HEK293 (cell line): ENCODE data around the gene DIP2C.

Experiments used
- CTCF ChIA-PET: fragments of 350-600 bp; formaldehyde crosslinking; extraction: SDS; loops from one replicate; lab custom pipeline; 2021; ENCODE audit warnings: antibody characterized with exemption; lab: Yijun Ruan, JAX
- POLR2A ChIA-PET: fragments of 300-600 bp; formaldehyde crosslinking; extraction: SDS; loops from one replicate; lab custom pipeline; 2020; ENCODE audit warnings: antibody characterized with exemption, inconsistent platforms; lab: Yijun Ruan, JAX
- H3K27ac ChIP-seq: fragments of 200-500 bp; sonication (Bioruptor generic); 2 replicates; pipeline ENCODE4 v1.5.1; 2014; ENCODE audit warnings: low read depth, low read length, control low read depth, inconsistent platforms; ENCODE audit errors: extremely low read depth
- H3K36me3 ChIP-seq, 2 experiments: fragments of 200-500 bp in 1 of 2; sonication (Bioruptor generic) in 1 of 2; 1 replicate in 1 of 2; 2 replicates in 1 of 2; pipeline ENCODE4 v1.5.1; 2014 to 2017; ENCODE audit warnings: inconsistent platforms in 2 of 2, low read length in 2 of 2; ENCODE audit not compliant: control insufficient read depth in 2 of 2, insufficient read depth in 1 of 2
- H3K4me1 ChIP-seq: fragments of 200-500 bp; sonication (Bioruptor generic); 2 replicates; pipeline ENCODE4 v1.5.1; 2014; ENCODE audit warnings: mild to moderate bottlenecking, low read length, inconsistent platforms; ENCODE audit not compliant: control insufficient read depth, insufficient read depth
- H3K4me3 ChIP-seq: 2 replicates; pipeline ENCODE4 v1.5.1; 2011; ENCODE audit warnings: low read depth, mild to moderate bottlenecking, control low read depth, low read length, moderate library complexity
- H3K9me3 ChIP-seq: fragments of 200-500 bp; sonication (Bioruptor generic); 2 replicates; pipeline ENCODE4 v1.5.1; 2014; ENCODE audit warnings: low read depth, low read length, inconsistent platforms; ENCODE audit not compliant: control insufficient read depth, insufficient read depth
- BCL6B ChIP-seq: fragments of 450-650 bp; formaldehyde crosslinking; IDR thresholded peaks from 2 replicates; pipeline ENCODE4 v1.5.1; 2017; ENCODE audit warnings: missing biosample characterization, missing genetic modification characterization
- ELK4 ChIP-seq: IDR thresholded peaks from 2 replicates; pipeline ENCODE4 v1.6.1; 2011; ENCODE audit warnings: mild to moderate bottlenecking, low read depth, low read length, borderline replicate concordance
- GLI2 ChIP-seq: fragments of 450-650 bp; formaldehyde crosslinking; IDR thresholded peaks from 2 replicates; pipeline ENCODE4; 2017; ENCODE audit warnings: missing biosample characterization, missing genetic modification characterization, low read depth, borderline replicate concordance
- HOXC10 ChIP-seq: sonication (generic); formaldehyde crosslinking; IDR thresholded peaks from 2 replicates; pipeline ENCODE4 v1.8.1; 2023; ENCODE audit warnings: mild to moderate bottlenecking, missing genetic modification reagents
- SP2 ChIP-seq: fragments of 450-650 bp; formaldehyde crosslinking; IDR thresholded peaks from 2 replicates; pipeline ENCODE4 v1.5.1; 2016; ENCODE audit warnings: missing biosample characterization, missing genetic modification characterization
- ZBTB49 ChIP-seq: fragments of 450-650 bp; formaldehyde crosslinking; IDR thresholded peaks from 2 replicates; pipeline ENCODE4 v1.5.1; 2016; ENCODE audit warnings: missing biosample characterization, missing genetic modification characterization, low read depth
- ZNF2 ChIP-seq: fragments of 450-650 bp; formaldehyde crosslinking; IDR thresholded peaks from 2 replicates; pipeline ENCODE4 v1.5.1; 2016; ENCODE audit warnings: missing biosample characterization, missing genetic modification characterization
- ZNF274 ChIP-seq, 2 experiments: fragments of 200-500 bp in 1 of 2; fragments of 450-650 bp in 1 of 2; sonication (Bioruptor generic) in 1 of 2; formaldehyde crosslinking in 1 of 2; IDR thresholded peaks; 2 replicates each; pipeline versions ENCODE4 v1.5.1 to v1.6.1; 2014 to 2016; ENCODE audit warnings: borderline replicate concordance in 1 of 2, inconsistent platforms in 1 of 2, low read length in 1 of 2, missing biosample characterization in 1 of 2, missing genetic modification characterization in 1 of 2
- ZNF302 ChIP-seq: fragments of 450-650 bp; formaldehyde crosslinking; IDR thresholded peaks from 2 replicates; pipeline ENCODE4 v1.5.1; 2016; ENCODE audit warnings: missing biosample characterization, missing genetic modification characterization, low read depth
- ZNF311 ChIP-seq: fragments of 450-650 bp; formaldehyde crosslinking; IDR thresholded peaks from 2 replicates; pipeline ENCODE4 v1.5.1; 2017; ENCODE audit warnings: missing biosample characterization, missing genetic modification characterization, borderline replicate concordance
- ZNF354C ChIP-seq: fragments of 450-650 bp; formaldehyde crosslinking; IDR thresholded peaks from 2 replicates; pipeline ENCODE4 v1.5.1; 2016; ENCODE audit warnings: missing biosample characterization, missing genetic modification characterization, low read depth, borderline replicate concordance
- ZNF37A ChIP-seq: fragments of 450-650 bp; IDR thresholded peaks from 2 replicates; pipeline ENCODE4 v1.5.1; 2018; ENCODE audit warnings: missing biosample characterization, missing genetic modification characterization
- ZNF514 ChIP-seq: fragments of 450-650 bp; formaldehyde crosslinking; IDR thresholded peaks from 2 replicates; pipeline ENCODE4 v1.5.1; 2016; ENCODE audit warnings: missing biosample characterization, missing genetic modification characterization
- ZNF555 ChIP-seq: fragments of 450-650 bp; formaldehyde crosslinking; conservative IDR thresholded peaks from 2 replicates; pipeline ENCODE4 v1.5.1; 2017; ENCODE audit warnings: missing biosample characterization, mild to moderate bottlenecking, missing genetic modification characterization, inconsistent platforms
- ZNF561 ChIP-seq: fragments of 450-650 bp; IDR thresholded peaks from 2 replicates; pipeline ENCODE4 v1.5.1; 2018; ENCODE audit warnings: missing biosample characterization, missing genetic modification characterization, borderline replicate concordance
- ZNF629 ChIP-seq: fragments of 450-650 bp; formaldehyde crosslinking; IDR thresholded peaks from 2 replicates; pipeline ENCODE4 v1.5.1; 2017; ENCODE audit warnings: missing biosample characterization, missing genetic modification characterization
- ZNF664 ChIP-seq: fragments of 450-650 bp; formaldehyde crosslinking; IDR thresholded peaks from 2 replicates; pipeline ENCODE4 v1.5.1; 2016; ENCODE audit warnings: missing biosample characterization, missing genetic modification characterization
- ZNF670 ChIP-seq: fragments of 450-650 bp; formaldehyde crosslinking; IDR thresholded peaks from 2 replicates; pipeline ENCODE4 v1.5.1; 2016; ENCODE audit warnings: missing biosample characterization, missing genetic modification characterization, low read depth
- ZNF785 ChIP-seq: fragments of 450-650 bp; formaldehyde crosslinking; IDR thresholded peaks from 2 replicates; pipeline ENCODE4 v1.5.1; 2016; ENCODE audit warnings: missing biosample characterization, missing genetic modification characterization
- ZSCAN30 ChIP-seq: fragments of 450-650 bp; IDR thresholded peaks from 2 replicates; pipeline ENCODE4 v1.5.1; 2018; ENCODE audit warnings: missing biosample characterization, mild to moderate bottlenecking, missing genetic modification characterization, moderate library complexity
- ZSCAN4 ChIP-seq: fragments of 450-650 bp; formaldehyde crosslinking; IDR thresholded peaks from 2 replicates; pipeline ENCODE4 v1.5.1; 2017; ENCODE audit warnings: missing biosample characterization, missing genetic modification characterization
- TF ChIP-seq, protein P1 (sequence below): fragments of 450-650 bp; formaldehyde crosslinking; IDR thresholded peaks from 2 replicates; pipeline ENCODE4; 2016; ENCODE audit warnings: missing biosample characterization, missing genetic modification characterization
- TF ChIP-seq, protein P2 (sequence below): fragments of 450-650 bp; formaldehyde crosslinking; IDR thresholded peaks from 2 replicates; pipeline ENCODE4 v1.5.1; 2016; ENCODE audit warnings: missing biosample characterization, missing genetic modification characterization, borderline replicate concordance
- TF ChIP-seq, protein P3 (sequence below): fragments of 450-650 bp; formaldehyde crosslinking; IDR thresholded peaks from 2 replicates; pipeline ENCODE4 v1.5.1; 2017; ENCODE audit warnings: missing biosample characterization, missing genetic modification characterization

Gene DIP2C

GRCh38 chr10:232061-232460, 457.4 kb downstream of the DIP2C start:
- Histone ChIP-seq H3K4me3 (no peak overlapping the region), H3K36me3 (0 out of 3 replicates have a peak, but pooled peaks cover 0 to under 1% of the 10 kb centered on the region in 2 experiments), H3K27ac (no peak overlapping the region), H3K4me1 (peaks cover 4% of the 10 kb centered on the region; the same call in 1 of the 2 replicates), H3K9me3 (no peaks in the 10 kb centered on the region)
- TF ChIP-seq ZNF302 (tag by site-specific recombination): no peak
- TF ChIP-seq ZNF785 (tag by site-specific recombination): no peak
- no peak for TF ChIP-seq ZBTB49
- TF ChIP-seq ZNF37A (tag by site-specific recombination): no peak
- TF ChIP-seq ZNF514 (tag by site-specific recombination): no peak
- no peak for TF ChIP-seq ZNF670
- no peak for TF ChIP-seq ZNF561
- no peak for TF ChIP-seq SP2
- no peak for TF ChIP-seq ZNF2 (tag by site-specific recombination)
- TF ChIP-seq HOXC10 (CRISPR knock-in tag): no peak
- TF ChIP-seq BCL6B (tag by site-specific recombination): no peak
- TF ChIP-seq, protein P1, sequence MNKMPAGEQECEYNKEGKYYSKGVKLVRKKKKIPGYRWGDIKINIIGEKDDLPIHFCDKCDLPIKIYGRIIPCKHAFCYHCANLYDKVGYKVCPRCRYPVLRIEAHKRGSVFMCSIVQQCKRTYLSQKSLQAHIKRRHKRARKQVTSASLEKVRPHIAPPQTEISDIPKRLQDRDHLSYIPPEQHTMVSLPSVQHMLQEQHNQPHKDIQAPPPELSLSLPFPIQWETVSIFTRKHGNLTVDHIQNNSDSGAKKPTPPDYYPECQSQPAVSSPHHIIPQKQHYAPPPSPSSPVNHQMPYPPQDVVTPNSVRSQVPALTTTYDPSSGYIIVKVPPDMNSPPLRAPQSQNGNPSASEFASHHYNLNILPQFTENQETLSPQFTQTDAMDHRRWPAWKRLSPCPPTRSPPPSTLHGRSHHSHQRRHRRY (tag by site-specific recombination): no peak
- no peak for TF ChIP-seq ZNF664 (tag by site-specific recombination)
- TF ChIP-seq ZNF354C: no peak
- CTCF ChIA-PET: no interaction called here
- POLR2A ChIA-PET: no interaction called here

DNA sequence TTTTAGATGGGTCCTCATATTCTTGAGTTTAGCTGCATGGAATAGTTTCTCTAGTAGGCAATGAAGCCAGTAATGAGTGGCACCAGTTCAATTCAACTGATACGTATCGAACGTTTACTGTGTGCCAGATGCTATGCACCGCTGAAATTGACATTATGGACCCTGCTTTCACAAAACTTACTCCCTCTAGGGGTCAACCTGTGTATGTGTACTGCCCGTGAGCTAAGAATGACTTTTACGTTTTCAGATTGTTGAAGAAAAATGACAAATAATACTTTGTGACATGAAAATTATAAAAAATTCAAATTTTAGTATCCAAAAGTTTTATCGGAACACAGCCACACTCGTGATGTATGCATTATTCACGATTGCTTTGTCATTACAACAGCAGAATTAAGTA, 458.7 kb downstream of the DIP2C start:
- H3K4me3 ChIP-seq: no peak overlapping the region
- CTCF ChIA-PET: interaction anchor here (0.9 to 1.6 kb wide), 6 partner anchors 8 to 130 kb away, joined by 3 to 11 read pairs (median 5); no protein-coding TSS in a partner anchor
- POLR2A ChIA-PET: no interaction called here
- TF ChIP-seq ZSCAN30 (no peak), ZSCAN4 (tag by site-specific recombination) (no peak), ELK4 (no peak), ZNF555 (tag by site-specific recombination) (no peak), ZNF311 (tag by site-specific recombination) (no peak), ZNF274 (IDR thresholded peaks at IDR 0.05; ENCODE audit: low read length) (no peak), ZNF274 (tag by site-specific recombination; IDR thresholded peaks at IDR 0.05; ENCODE audit: borderline replicate concordance) (no peak), GLI2 (no peak), ZNF629 (tag by site-specific recombination) (no peak)
- TF ChIP-seq, protein P2, sequence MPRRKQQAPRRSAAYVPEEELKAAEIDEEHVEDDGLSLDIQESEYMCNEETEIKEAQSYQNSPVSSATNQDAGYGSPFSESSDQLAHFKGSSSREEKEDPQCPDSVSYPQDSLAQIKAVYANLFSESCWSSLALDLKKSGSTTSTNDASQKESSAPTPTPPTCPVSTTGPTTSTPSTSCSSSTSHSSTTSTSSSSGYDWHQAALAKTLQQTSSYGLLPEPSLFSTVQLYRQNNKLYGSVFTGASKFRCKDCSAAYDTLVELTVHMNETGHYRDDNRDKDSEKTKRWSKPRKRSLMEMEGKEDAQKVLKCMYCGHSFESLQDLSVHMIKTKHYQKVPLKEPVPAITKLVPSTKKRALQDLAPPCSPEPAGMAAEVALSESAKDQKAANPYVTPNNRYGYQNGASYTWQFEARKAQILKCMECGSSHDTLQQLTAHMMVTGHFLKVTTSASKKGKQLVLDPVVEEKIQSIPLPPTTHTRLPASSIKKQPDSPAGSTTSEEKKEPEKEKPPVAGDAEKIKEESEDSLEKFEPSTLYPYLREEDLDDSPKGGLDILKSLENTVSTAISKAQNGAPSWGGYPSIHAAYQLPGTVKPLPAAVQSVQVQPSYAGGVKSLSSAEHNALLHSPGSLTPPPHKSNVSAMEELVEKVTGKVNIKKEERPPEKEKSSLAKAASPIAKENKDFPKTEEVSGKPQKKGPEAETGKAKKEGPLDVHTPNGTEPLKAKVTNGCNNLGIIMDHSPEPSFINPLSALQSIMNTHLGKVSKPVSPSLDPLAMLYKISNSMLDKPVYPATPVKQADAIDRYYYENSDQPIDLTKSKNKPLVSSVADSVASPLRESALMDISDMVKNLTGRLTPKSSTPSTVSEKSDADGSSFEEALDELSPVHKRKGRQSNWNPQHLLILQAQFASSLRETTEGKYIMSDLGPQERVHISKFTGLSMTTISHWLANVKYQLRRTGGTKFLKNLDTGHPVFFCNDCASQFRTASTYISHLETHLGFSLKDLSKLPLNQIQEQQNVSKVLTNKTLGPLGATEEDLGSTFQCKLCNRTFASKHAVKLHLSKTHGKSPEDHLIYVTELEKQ (tag by site-specific recombination): no peak
- TF ChIP-seq, protein P3, sequence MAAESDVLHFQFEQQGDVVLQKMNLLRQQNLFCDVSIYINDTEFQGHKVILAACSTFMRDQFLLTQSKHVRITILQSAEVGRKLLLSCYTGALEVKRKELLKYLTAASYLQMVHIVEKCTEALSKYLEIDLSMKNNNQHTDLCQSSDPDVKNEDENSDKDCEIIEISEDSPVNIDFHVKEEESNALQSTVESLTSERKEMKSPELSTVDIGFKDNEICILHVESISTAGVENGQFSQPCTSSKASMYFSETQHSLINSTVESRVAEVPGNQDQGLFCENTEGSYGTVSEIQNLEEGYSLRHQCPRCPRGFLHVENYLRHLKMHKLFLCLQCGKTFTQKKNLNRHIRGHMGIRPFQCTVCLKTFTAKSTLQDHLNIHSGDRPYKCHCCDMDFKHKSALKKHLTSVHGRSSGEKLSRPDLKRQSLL (tag by site-specific recombination): no peak

More for the DNA sequence above, 458.7 kb downstream of the DIP2C start:
- Histone ChIP-seq H3K36me3 (no peaks in the 10 kb centered on the region), H3K4me1 (peaks cover 4% of the 10 kb centered on the region; the same call in 1 of the 2 replicates), H3K27ac (no peak overlapping the region), H3K9me3 (no peaks in the 10 kb centered on the region)
